HPDE6-E6E7 (cell line): ENCODE results near the gene PCSK6.

Experiments used
- DNase-seq: peaks from one replicate; pipeline ENCODE4 v3.0.0; 2011; ENCODE audit warnings: missing footprints; ENCODE audit errors: extremely low spot score

Gene PCSK6

GRCh38 chr15:101399431-101399830, 90.1 kb downstream of the PCSK6 start:
- no peak for DNase-seq

- no peak for DNase-seq
These were observed 91.3 kb downstream of the PCSK6 start for GRCh38 chr15:101398247-101398646.

GRCh38 chr15:101397521-101398003, 91.9 kb downstream of the PCSK6 start:
- DNase-seq, result no peak

- no peak for DNase-seq
These were observed 92.8 kb downstream of the PCSK6 start for GRCh38 chr15:101396484-101397261.

GRCh38 chr15:101394654-101395053, 94.9 kb downstream of the PCSK6 start:
- no peak for DNase-seq

GRCh38 chr15:101394056-101394630, 95.4 kb downstream of the PCSK6 start:
- no peak for DNase-seq

GRCh38 chr15:101393172-101393571, 96.3 kb downstream of the PCSK6 start:
- no peak for DNase-seq

- no peak for DNase-seq
These were observed 97.4 kb downstream of the PCSK6 start for GRCh38 chr15:101391981-101392640.

- no peak for DNase-seq
These were observed 98.1 kb downstream of the PCSK6 start for GRCh38 chr15:101391431-101391830.

GRCh38 chr15:101390462-101390861, 99.0 kb downstream of the PCSK6 start:
- no peak for DNase-seq

GRCh38 chr15:101390060-101390459, 99.4 kb downstream of the PCSK6 start:
- no peak for DNase-seq

GRCh38 chr15:101389362-101389761, 100.1 kb downstream of the PCSK6 start:
- no peak for DNase-seq

GRCh38 chr15:101388046-101388445, 101.5 kb downstream of the PCSK6 start:
- DNase-seq, result no peak

- DNase-seq, result no peak
These were observed 101.9 kb downstream of the PCSK6 start for GRCh38 chr15:101387574-101387973.

- DNase-seq, result no peak
These were observed 102.5 kb downstream of the PCSK6 start for GRCh38 chr15:101386967-101387366.

GRCh38 chr15:101386006-101386405, 103.5 kb downstream of the PCSK6 start:
- DNase-seq, result no peak

- no peak for DNase-seq
These were observed 105.2 kb downstream of the PCSK6 start for GRCh38 chr15:101384276-101384675.

- no peak for DNase-seq
These were observed 107.0 kb downstream of the PCSK6 start for GRCh38 chr15:101382544-101382943.

- DNase-seq, result no peak
These were observed 107.8 kb downstream of the PCSK6 start for GRCh38 chr15:101381671-101382212.

- no peak for DNase-seq
These were observed 109.4 kb downstream of the PCSK6 start for GRCh38 chr15:101380146-101380545.

GRCh38 chr15:101379647-101380046, 109.9 kb downstream of the PCSK6 start:
- DNase-seq, result no peak

GRCh38 chr15:101378879-101379278, 110.6 kb downstream of the PCSK6 start:
- no peak for DNase-seq
